IgD-negative memory B cell (primary cell): ENCODE data around the gene ZKSCAN5. TPM values are rescaled to one million over a fixed set of nuclear protein-coding genes. Genes with fewer than 3 reads are reported as not detected.
"Not testable (repeated sequence)": the region's sequence is repeated elsewhere in the genome, so short reads cannot be mapped to it uniquely, and the experiment has no call there.

Source experiments
- H3K27ac Mint-ChIP-seq, 3 donors: one replicate each; pipeline ENCODE4 v1.8.0; 2020 to 2022; ENCODE audit warnings: mild to moderate bottlenecking in 3 of 3, mixed read lengths in 3 of 3, moderate library complexity in 1 of 3
- H3K27me3 Mint-ChIP-seq: one replicate; pipeline ENCODE4 v1.8.0; 2021; ENCODE audit warnings: mixed read lengths
- H3K36me3 Mint-ChIP-seq: one replicate; pipeline ENCODE4 v1.8.0; 2020; ENCODE audit warnings: mild to moderate bottlenecking, mixed read lengths
- H3K4me1 Mint-ChIP-seq, 3 donors: one replicate each; pipeline ENCODE4 v1.8.0; 2020 to 2022; ENCODE audit warnings: mixed read lengths in 3 of 3, mild to moderate bottlenecking in 1 of 3
- H3K4me3 Mint-ChIP-seq, 4 donors: one replicate each; pipeline ENCODE4 v1.8.0; 2020 to 2022; ENCODE audit warnings: mild to moderate bottlenecking in 4 of 4, mixed read lengths in 4 of 4, moderate library complexity in 3 of 4
- H3K9me3 Mint-ChIP-seq, 3 donors: one replicate each; pipeline ENCODE4 v1.8.0; 2020 to 2021; ENCODE audit warnings: mixed read lengths in 3 of 3, mild to moderate bottlenecking in 1 of 3
- polyA plus RNA-seq: library from polyadenylated mRNA; unstranded; fragments of 300-500 nt; fragmentation: Illumina TruSeq; gene quantifications from one replicate; pipeline ENCODE4 v1.2.3, GENCODE V29; 2021

ZKSCAN5 gene
- polyA plus RNA-seq, 1 donor from 2014 or later = 5.4 TPM

DNA sequence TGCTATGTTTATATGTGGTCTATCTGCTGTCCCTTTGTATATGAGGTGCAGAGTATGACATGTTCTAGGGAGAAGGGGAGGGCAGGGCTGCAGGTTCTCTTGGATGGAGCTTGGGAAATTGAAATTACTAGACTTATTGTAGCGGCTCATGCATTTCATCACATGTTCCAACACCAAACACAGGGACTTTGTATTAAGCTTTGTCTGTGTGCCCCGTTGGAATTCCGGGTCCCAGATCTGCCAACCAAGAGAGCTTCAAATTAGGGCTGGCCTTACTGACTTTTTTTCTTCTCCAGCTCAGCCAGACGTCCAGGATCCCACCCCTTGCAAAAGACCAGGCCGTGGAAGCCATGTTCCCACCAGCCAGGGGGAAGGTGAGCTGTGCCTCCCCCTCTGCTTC, 28.4 kb upstream of the ZKSCAN5 start:
- Mint-ChIP-seq H3K36me3 (no peaks in the 10 kb centered on the region), H3K27ac (peak overlapping the region in 1 of 3 donors; percentile 41), H3K27me3 (peaks cover 1% of the 10 kb centered on the region), H3K4me3 (no peak overlapping the region), H3K9me3 (peaks cover 0 to 1% (median 0%) of the 10 kb centered on the region in 3 donors), H3K4me1 (peaks cover 22 to 31% (median 26%) of the 10 kb centered on the region in 3 donors)

GRCh38 chr7:99478464-99479440, 25.7 kb upstream of the ZKSCAN5 start:
- H3K9me3 Mint-ChIP-seq = no peaks in the 10 kb centered on the region
- no peaks in the 10 kb centered on the region for H3K36me3 Mint-ChIP-seq
- H3K27me3 Mint-ChIP-seq = no peaks in the 10 kb centered on the region
- H3K4me3 Mint-ChIP-seq = peak overlapping the region in 2 of 4 donors; percentile 45 to 58
- peaks cover 10 to 22% (median 15%) of the 10 kb centered on the region in 3 donors for H3K4me1 Mint-ChIP-seq
- H3K27ac Mint-ChIP-seq = peak overlapping the region in 2 of 3 donors; percentile 59 to 86

DNA sequence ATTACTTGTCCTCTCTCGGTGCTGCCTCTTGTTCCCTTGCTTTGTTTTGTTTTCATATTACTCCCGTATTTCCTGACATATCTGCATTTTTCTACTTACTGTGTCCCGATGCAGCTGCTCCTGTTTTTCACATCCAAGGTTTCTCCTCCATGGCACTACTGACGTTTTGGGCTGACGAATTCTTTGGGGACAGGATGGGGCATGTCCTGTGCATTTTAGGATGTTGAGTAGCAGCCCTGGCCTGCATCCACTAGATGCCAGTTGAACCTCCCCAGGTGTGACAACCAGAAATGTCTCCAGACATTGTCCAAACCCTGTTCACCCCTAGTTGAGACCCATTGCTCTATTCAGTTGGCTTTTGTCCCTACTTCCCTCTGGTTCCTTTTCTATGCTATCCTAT, 19.4 kb upstream of the ZKSCAN5 start:
- no peaks in the 10 kb centered on the region for H3K9me3 Mint-ChIP-seq
- peak overlapping the region in 1 of 3 donors; percentile 69 for H3K27ac Mint-ChIP-seq
- H3K4me3 Mint-ChIP-seq = no peak overlapping the region

GRCh38 chr7:99489235-99489634, 15.2 kb upstream of the ZKSCAN5 start:
- Mint-ChIP-seq H3K4me3 (peak overlapping the region in 1 of 4 donors; percentile 22), H3K4me1 (peaks cover 0 to 5% (median 2%) of the 10 kb centered on the region in 3 donors), H3K36me3 (peaks cover 13% of the 10 kb centered on the region), H3K9me3 (peaks cover 3 to 9% (median 3%) of the 10 kb centered on the region in 3 donors), H3K27me3 (no peaks in the 10 kb centered on the region), H3K27ac (no peak overlapping the region)

More for the DNA sequence above, 19.4 kb upstream of the ZKSCAN5 start:
- peaks cover 3% of the 10 kb centered on the region for H3K36me3 Mint-ChIP-seq
- no peaks in the 10 kb centered on the region for H3K27me3 Mint-ChIP-seq
- H3K4me1 Mint-ChIP-seq = peaks cover 0 to 2% (median 1%) of the 10 kb centered on the region in 3 donors

- H3K27ac Mint-ChIP-seq = no peak overlapping the region
- no peaks in the 10 kb centered on the region for H3K27me3 Mint-ChIP-seq
- no peak overlapping the region for H3K4me3 Mint-ChIP-seq
- peaks cover 0 to 5% (median 2%) of the 10 kb centered on the region in 3 donors for H3K4me1 Mint-ChIP-seq
- peaks cover 20% of the 10 kb centered on the region for H3K36me3 Mint-ChIP-seq
- peaks cover 3 to 9% (median 3%) of the 10 kb centered on the region in 3 donors for H3K9me3 Mint-ChIP-seq
Measured at GRCh38 chr7:99490878-99491277, 13.6 kb upstream of the ZKSCAN5 start.

DNA sequence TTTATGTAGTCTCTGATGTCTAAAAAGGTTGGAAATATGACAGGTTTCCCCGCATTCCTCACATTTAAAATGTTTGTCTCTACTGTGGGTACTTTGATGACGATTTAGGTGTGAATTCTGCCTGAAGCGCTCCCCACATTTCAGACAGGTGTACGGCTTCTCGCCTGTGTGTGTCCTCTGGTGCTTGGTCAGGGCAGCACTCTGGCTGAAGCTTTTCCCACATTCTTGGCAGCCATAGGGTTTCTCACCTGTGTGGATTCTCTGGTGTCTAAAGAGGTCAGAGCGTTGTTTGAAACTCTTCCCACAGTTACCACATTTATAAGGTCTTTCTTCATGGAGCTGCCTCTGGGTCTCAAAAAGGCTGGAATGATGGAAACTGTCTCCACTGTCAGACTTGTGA, 10.6 kb upstream of the ZKSCAN5 start:
- no peak overlapping the region for H3K4me3 Mint-ChIP-seq
- H3K36me3 Mint-ChIP-seq = peaks cover 21% of the 10 kb centered on the region
- peak overlapping the region in 2 of 3 donors; percentile 39 to 73 for H3K27ac Mint-ChIP-seq
- peaks cover 6 to 19% (median 13%) of the 10 kb centered on the region in 3 donors for H3K4me1 Mint-ChIP-seq
- peaks cover 3 to 9% (median 3%) of the 10 kb centered on the region in 3 donors for H3K9me3 Mint-ChIP-seq
- no peaks in the 10 kb centered on the region for H3K27me3 Mint-ChIP-seq

DNA sequence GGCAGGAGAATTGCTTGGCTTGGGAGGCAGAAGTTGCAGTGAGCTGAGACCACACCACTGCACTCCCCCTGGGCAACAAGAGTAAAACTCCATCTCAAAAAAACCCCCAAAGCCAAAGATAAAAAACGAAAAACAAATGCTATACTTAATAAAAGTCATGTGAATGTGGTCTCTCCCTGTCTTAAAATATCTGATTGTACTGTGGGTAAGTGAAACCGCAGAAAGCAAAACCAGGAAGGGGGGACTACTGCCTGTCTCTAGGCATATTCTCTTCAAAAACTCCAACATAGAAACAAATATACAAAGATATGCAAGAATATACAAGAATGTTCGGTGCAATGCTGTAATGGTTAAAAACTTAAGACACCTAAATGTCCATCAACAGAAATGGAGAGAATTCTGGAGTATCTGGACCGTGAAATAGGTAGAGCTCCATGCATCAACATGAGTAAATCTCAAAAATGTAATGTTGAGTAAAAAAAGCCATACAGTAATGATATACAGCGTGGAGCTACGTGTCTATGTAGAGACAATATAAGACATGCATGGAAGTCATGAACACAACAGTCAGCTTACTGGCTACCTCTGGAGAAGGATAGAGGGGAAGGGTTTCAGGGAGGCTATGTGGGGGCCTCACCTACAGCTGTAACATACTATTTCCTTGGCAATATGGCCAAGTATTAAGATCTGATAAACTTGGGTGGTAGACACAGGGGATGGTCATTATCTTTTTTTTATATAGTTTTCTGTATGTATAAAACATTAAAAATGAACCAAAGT, 6.5 kb upstream of the ZKSCAN5 start:
- Mint-ChIP-seq H3K4me3 (peak overlapping the region; percentile 94 to 100 (median 98)), H3K27me3 (no peaks in the 10 kb centered on the region), H3K9me3 (peaks cover under 1 to 9% (median 3%) of the 10 kb centered on the region in 3 donors), H3K27ac (peak overlapping the region in 2 of 3 donors; percentile 32 to 87), H3K4me1 (peaks cover 16 to 24% (median 18%) of the 10 kb centered on the region in 3 donors), H3K36me3 (peaks cover 22% of the 10 kb centered on the region)

DNA sequence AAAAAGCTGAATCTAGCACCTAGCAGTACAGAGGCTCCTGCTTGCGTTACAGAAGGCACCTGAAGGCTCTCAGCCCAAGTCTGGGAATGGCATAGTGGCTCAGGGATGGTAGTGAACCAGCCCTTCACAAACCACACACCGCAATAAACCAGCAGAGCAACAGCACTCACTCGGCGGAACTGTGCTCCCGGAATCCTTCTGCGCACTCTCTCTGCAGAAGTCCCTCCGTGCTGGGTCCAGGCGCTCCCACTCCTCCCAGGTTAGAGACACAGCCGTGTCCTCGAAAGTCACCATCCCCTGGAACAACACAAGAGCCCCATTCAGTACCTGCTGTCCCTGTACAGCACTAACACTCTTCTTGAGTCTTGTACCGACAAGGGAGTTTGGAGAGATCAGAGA, 5.9 kb upstream of the ZKSCAN5 start:
- Mint-ChIP-seq H3K4me3 (peak overlapping the region; percentile 94 to 100 (median 98)), H3K36me3 (peaks cover 16% of the 10 kb centered on the region), H3K27ac (peak overlapping the region; percentile 87 to 100 (median 94)), H3K4me1 (peaks cover 16 to 24% (median 18%) of the 10 kb centered on the region in 3 donors), H3K9me3 (peaks cover 0 to 7% (median 3%) of the 10 kb centered on the region in 3 donors), H3K27me3 (no peaks in the 10 kb centered on the region)

GRCh38 chr7:99499371-99499720, 5.1 kb upstream of the ZKSCAN5 start:
- Mint-ChIP-seq H3K36me3 (peaks cover 12% of the 10 kb centered on the region), H3K27me3 (no peaks in the 10 kb centered on the region), H3K27ac (peak overlapping the region; percentile 87 to 100 (median 94)), H3K4me3 (peak overlapping the region; percentile 94 to 100 (median 98)), H3K4me1 (peaks cover 17 to 24% (median 18%) of the 10 kb centered on the region in 3 donors), H3K9me3 (no peaks in the 10 kb centered on the region)

DNA sequence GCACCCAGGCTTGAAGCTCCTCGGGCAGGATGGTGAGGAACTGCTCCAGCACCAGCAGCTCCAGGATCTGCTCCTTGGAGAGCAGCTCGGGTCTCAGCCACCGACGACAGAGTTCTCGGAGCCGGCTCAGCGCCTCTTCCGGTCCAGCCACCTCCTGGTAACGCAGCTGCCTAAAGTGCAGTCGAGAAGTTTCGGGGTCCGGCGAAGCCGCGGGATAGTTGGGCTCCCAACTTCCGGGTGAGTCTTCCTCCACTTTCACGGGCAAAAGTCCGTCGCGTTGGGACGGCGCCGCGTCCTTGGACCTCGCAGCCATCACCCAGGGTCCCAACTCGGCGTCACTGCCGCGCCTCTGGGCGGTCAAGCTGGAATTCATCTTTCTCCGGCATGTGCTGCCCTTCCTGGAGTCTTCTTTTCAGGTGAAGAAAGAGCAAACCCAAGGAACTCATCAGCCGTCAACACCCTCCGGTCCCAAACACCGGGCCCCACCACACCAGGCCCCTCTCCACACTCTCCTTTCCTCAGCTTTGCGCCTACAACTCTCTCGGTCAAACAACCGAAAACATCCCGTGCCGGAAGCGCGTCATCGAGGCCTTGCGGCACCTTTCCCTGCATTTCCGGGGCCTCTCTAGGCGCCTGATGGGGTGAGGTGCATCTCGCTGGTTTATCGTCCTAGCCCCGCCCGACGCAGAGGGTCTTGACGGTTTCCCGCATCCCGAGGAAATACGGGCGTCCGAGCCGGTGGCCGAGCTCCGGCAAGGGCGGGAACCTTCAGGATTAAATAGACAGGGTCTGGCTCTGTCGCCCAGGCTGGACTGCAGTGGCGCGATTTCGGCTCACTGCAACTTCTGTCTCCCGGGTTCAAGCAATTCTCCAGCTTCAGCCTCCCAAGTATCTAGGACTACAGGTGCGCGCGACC, 4.5 kb upstream of the ZKSCAN5 start, which contains the start of gene ZNF394:
TSS of gene ZNF394 (minus strand) at position 561 of the 916 bp plus-strand sequence. CDS start at position 373, 188 bp downstream.
- H3K9me3 Mint-ChIP-seq = no peaks in the 10 kb centered on the region
- H3K36me3 Mint-ChIP-seq = peaks cover 7% of the 10 kb centered on the region
- H3K4me3 Mint-ChIP-seq = peak within 1 kb of the TSS; percentile 94 to 100 (median 98)
- no peaks in the 10 kb centered on the region for H3K27me3 Mint-ChIP-seq
- peaks cover 18 to 24% (median 20%) of the 10 kb centered on the region in 3 donors for H3K4me1 Mint-ChIP-seq
- H3K27ac Mint-ChIP-seq = peak within 1 kb of the TSS; percentile 87 to 100 (median 94)

DNA sequence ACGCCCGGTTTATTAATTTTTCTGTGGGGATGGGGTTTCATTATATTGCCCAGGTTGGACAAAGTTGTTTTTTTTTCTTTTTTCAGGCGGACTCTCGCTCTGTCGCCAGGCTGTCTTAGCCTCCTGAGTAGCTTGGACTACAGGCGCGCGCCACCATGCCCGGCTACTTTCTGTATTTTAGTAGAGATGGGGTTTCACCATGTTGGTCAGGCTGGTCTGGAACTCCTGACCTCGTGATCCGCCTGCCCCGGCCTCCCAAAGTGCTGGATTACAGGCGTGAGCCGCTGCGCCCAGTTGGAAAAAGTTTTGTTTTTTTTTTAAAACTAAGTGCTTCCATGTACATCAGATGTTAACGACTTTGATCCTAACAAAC, 3.8 kb upstream of the ZKSCAN5 start:
- H3K36me3 Mint-ChIP-seq = peaks cover 7% of the 10 kb centered on the region
- no peaks in the 10 kb centered on the region for H3K9me3 Mint-ChIP-seq
- H3K27ac Mint-ChIP-seq = peak overlapping the region; percentile 87 to 100 (median 94)
- H3K4me3 Mint-ChIP-seq = peak overlapping the region; percentile 94 to 100 (median 98)
- H3K27me3 Mint-ChIP-seq = no peaks in the 10 kb centered on the region
- peaks cover 21 to 26% (median 25%) of the 10 kb centered on the region in 3 donors for H3K4me1 Mint-ChIP-seq

DNA sequence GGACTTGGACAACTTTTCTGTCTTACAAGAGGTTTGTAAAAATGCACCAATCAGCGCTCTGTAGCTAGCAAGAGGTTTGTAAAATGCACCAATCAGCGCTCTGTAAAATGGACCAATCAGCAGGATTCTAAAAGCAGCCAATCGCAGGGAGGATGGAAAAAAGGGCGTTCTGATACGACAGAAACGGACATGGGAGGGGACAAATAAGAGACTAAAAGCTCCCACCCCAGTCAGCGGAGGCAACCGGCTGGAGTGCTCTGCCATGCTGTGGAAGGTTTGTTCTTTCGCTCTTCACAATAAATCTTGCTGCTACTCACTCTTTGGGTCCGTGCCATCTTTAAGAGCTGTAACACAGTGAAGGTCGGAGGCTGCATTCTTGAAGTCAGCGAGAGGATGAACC, 3.2 kb upstream of the ZKSCAN5 start:
- not testable (repeated sequence) for H3K36me3 Mint-ChIP-seq, H3K27me3 Mint-ChIP-seq, H3K9me3 Mint-ChIP-seq
- peak overlapping the region in 2 of 3 donors; percentile 59 to 69 for H3K27ac Mint-ChIP-seq
- peak overlapping the region; percentile 77 to 100 (median 96) for H3K4me3 Mint-ChIP-seq
- peaks cover 27 to 31% (median 31%) of the 10 kb centered on the region in 3 donors for H3K4me1 Mint-ChIP-seq

- Mint-ChIP-seq H3K27me3 (peaks cover 2% of the 10 kb centered on the region), H3K9me3 (no peaks in the 10 kb centered on the region), H3K4me1 (peaks cover 21 to 32% (median 25%) of the 10 kb centered on the region in 3 donors), H3K27ac (peak overlapping the region; percentile 93 to 100 (median 98)), H3K4me3 (peak overlapping the region; percentile 95 to 100 (median 100)), H3K36me3 (peaks cover 4% of the 10 kb centered on the region)
Measured at GRCh38 chr7:99504281-99504602, 220 bp upstream of the ZKSCAN5 start.

DNA sequence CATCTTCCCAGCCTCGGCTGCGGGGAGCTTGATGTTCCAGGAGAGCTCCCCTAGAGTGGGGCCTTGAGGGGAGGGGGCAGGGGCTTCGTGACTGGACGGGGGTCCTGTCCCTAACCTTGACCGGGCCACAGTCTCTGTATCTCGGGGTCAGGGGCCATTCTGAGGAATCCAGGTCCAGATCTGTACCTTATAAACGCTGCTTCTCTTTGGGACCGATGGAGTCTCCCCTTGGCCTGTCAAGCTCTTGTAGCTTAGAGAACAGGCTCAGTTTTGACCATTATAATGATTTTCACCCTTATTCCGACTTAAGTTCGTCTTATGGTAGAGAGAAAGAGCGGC, 831 bp downstream of the ZKSCAN5 start:
- H3K27me3 Mint-ChIP-seq = peaks cover 2% of the 10 kb centered on the region
- peaks cover 18 to 24% (median 23%) of the 10 kb centered on the region in 3 donors for H3K4me1 Mint-ChIP-seq
- H3K4me3 Mint-ChIP-seq = peak overlapping the region; percentile 95 to 100 (median 100)
- peak overlapping the region; percentile 93 to 100 (median 98) for H3K27ac Mint-ChIP-seq
- H3K36me3 Mint-ChIP-seq = peaks cover 4% of the 10 kb centered on the region
- no peaks in the 10 kb centered on the region for H3K9me3 Mint-ChIP-seq
